HG02981 (cell line): ENCODE measurements around the gene VWDE.

Source experiments
- ATAC-seq: cut with Tn5 transposase; IDR thresholded peaks from one replicate; pipeline ENCODE4 v1.9.1; 2021; ENCODE audit warnings: mild to moderate bottlenecking, moderate library complexity; ENCODE audit not compliant: unreplicated experiment

VWDE gene

GRCh38 chr7:12291870-12292269 is 111.8 kb downstream of the VWDE start:
- no peak for ATAC-seq

DNA sequence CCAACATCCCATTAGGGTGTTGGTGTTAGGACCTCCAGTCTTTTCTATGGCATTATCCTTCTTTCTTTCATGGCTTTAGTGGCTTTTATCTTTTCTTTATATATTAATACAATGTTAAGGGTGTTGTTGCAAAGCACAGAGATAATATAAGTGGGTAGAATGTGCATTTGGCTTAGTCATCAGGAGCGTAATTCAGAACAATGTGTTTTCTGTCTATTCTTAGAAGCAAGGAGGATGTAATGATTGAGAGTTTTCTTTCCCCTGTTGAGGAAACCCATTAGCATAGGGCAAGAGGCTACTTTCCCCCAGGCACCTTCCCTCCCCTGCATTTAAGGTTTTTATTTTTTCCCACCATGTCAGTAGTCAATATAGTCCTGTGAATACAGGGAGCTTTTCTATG is 112.9 kb downstream of the VWDE start:
- no peak for ATAC-seq

DNA sequence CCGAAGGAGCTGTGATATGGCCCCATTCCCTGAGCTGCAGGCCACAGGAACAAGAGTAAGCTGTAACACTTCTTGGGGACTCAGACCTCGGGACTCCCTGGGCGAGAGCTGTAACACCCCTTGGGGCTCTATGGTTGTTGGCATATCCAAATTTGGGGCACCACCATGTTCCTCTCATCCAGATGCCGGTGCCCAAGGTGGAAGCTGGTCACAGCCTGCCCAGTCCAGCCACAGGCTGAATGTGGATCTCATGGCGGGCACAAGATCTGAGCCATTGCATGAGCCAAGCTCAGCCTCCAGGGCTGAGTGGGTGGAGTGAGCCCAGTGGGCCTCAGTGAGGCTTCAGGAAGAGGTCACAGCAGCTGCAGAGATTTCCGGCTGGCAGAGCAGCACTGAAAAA is 113.7 kb downstream of the VWDE start:
- ATAC-seq = no peak

- no peak for ATAC-seq
Observed at GRCh38 chr7:12287901-12288300, 115.8 kb downstream of the VWDE start.

DNA sequence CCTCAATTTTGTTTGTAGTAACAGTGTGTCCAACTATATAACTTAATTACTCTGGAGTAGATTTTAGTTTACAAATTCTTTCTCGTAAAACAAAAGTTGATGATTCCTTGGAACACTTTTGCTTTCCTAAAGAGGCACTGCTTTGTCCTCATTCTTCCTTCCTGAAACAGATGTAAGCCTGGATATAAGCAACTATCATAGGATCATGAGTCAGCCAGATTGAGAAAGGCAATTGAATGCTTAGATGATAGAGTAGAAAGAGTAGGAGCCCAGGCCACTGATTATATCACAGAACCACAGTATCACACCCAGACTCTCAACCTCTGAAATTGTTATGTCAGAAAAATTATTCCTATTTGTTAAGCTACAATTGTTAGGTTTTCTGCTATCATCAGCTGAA is 122.6 kb downstream of the VWDE start:
- ATAC-seq = no peak
